Measurements from ENCODE around the gene FBXW4.
A peak's percentile ranks its signal among the peaks of the same experiment; 100 is the strongest.

Gene FBXW4

GRCh38 chr10:101686133-101686925 is 8.6 kb downstream of the FBXW4 start:
- TF ChIP-seq EZH2phosphoT487 (IDR thresholded peaks at IDR 0.05; ENCODE audit: borderline replicate concordance) (no peak), CTCF (conservative IDR thresholded peaks at IDR 0.05; ENCODE audit: low read length) (no peak)
- H3F3A ChIP-seq (ENCODE audit: low read depth), result no peaks in the 10 kb centered on the region
- no peak overlapping the region for H3K4me2 ChIP-seq (ENCODE audit: low read depth, low read length, poor library complexity, severe bottlenecking)
- H2AFZ ChIP-seq (ENCODE audit: low read length), result no peak overlapping the region
- H3K9me3 ChIP-seq (ENCODE audit: insufficient read depth, low read depth, low read length), result no peaks in the 10 kb centered on the region
- H3K4me1 ChIP-seq (ENCODE audit: insufficient read depth, low read length, poor library complexity, severe bottlenecking), result peaks cover 42% of the 10 kb centered on the region
- H3K79me2 ChIP-seq (ENCODE audit: insufficient read depth, low read length), result peaks cover 70% of the 10 kb centered on the region
- no peak overlapping the region for H3K4me3 ChIP-seq (ENCODE audit: low read length, poor library complexity, severe bottlenecking)
- H3K9ac ChIP-seq (ENCODE audit: low read depth, low read length, poor library complexity, severe bottlenecking), result no peak overlapping the region
- H3K27me3 ChIP-seq (ENCODE audit: insufficient read depth, low read length, poor library complexity, severe bottlenecking), result no peaks in the 10 kb centered on the region
- no peaks in the 10 kb centered on the region for H3K9me2 ChIP-seq (replicated peaks; ENCODE audit: low read depth, low read length)
- H3K36me3 ChIP-seq (ENCODE audit: insufficient read depth, low read length), result no peaks in the 10 kb centered on the region
- peaks cover 39% of the 10 kb centered on the region for H4K20me1 ChIP-seq (ENCODE audit: insufficient read depth, low read length, poor library complexity, severe bottlenecking)

GRCh38 chr10:101684782-101685181 is 10.2 kb downstream of the FBXW4 start:
- Histone ChIP-seq H3K4me2 (ENCODE audit: low read depth, low read length, poor library complexity, severe bottlenecking) (no peak overlapping the region), H4K20me1 (ENCODE audit: insufficient read depth, low read length, poor library complexity, severe bottlenecking) (peaks cover 32% of the 10 kb centered on the region), H3K27me3 (ENCODE audit: insufficient read depth, low read length, poor library complexity, severe bottlenecking) (no peaks in the 10 kb centered on the region), H3F3A (ENCODE audit: low read depth) (no peaks in the 10 kb centered on the region), H3K9ac (ENCODE audit: low read depth, low read length, poor library complexity, severe bottlenecking) (no peak overlapping the region), H2AFZ (ENCODE audit: low read length) (no peak overlapping the region), H3K4me3 (ENCODE audit: low read length, poor library complexity, severe bottlenecking) (no peak overlapping the region), H3K4me1 (ENCODE audit: insufficient read depth, low read length, poor library complexity, severe bottlenecking) (peaks cover 26% of the 10 kb centered on the region), H3K9me3 (ENCODE audit: insufficient read depth, low read depth, low read length) (no peaks in the 10 kb centered on the region), H3K79me2 (ENCODE audit: insufficient read depth, low read length) (peaks cover 55% of the 10 kb centered on the region), H3K9me2 (replicated peaks; ENCODE audit: low read depth, low read length) (no peaks in the 10 kb centered on the region), H3K36me3 (ENCODE audit: insufficient read depth, low read length) (no peaks in the 10 kb centered on the region)
- TF ChIP-seq EZH2phosphoT487 (IDR thresholded peaks at IDR 0.05; ENCODE audit: borderline replicate concordance) (no peak), CTCF (conservative IDR thresholded peaks at IDR 0.05; ENCODE audit: low read length) (no peak)

GRCh38 chr10:101683276-101683675 is 11.7 kb downstream of the FBXW4 start:
- TF ChIP-seq EZH2phosphoT487 (IDR thresholded peaks at IDR 0.05; ENCODE audit: borderline replicate concordance), result no peak
- TF ChIP-seq CTCF (conservative IDR thresholded peaks at IDR 0.05; ENCODE audit: low read length), result no peak
- peaks cover 24% of the 10 kb centered on the region for H4K20me1 ChIP-seq (ENCODE audit: insufficient read depth, low read length, poor library complexity, severe bottlenecking)
- no peak overlapping the region for H2AFZ ChIP-seq (ENCODE audit: low read length)
- no peaks in the 10 kb centered on the region for H3K36me3 ChIP-seq (ENCODE audit: insufficient read depth, low read length)
- no peak overlapping the region for H3K9ac ChIP-seq (ENCODE audit: low read depth, low read length, poor library complexity, severe bottlenecking)
- H3K27me3 ChIP-seq (ENCODE audit: insufficient read depth, low read length, poor library complexity, severe bottlenecking), result no peaks in the 10 kb centered on the region
- no peaks in the 10 kb centered on the region for H3F3A ChIP-seq (ENCODE audit: low read depth)
- H3K9me3 ChIP-seq (ENCODE audit: insufficient read depth, low read depth, low read length), result no peaks in the 10 kb centered on the region
- H3K79me2 ChIP-seq (ENCODE audit: insufficient read depth, low read length), result peaks cover 40% of the 10 kb centered on the region
- peak overlapping the region; percentile 64 for H3K4me2 ChIP-seq (ENCODE audit: low read depth, low read length, poor library complexity, severe bottlenecking)
- peaks cover 22% of the 10 kb centered on the region for H3K4me1 ChIP-seq (ENCODE audit: insufficient read depth, low read length, poor library complexity, severe bottlenecking)
- no peak overlapping the region for H3K4me3 ChIP-seq (ENCODE audit: low read length, poor library complexity, severe bottlenecking)
- no peaks in the 10 kb centered on the region for H3K9me2 ChIP-seq (replicated peaks; ENCODE audit: low read depth, low read length)

All from Loucy (cell line).